ENCODE measurements around the gene TRAPPC11.

- TF ChIP-seq POLR2A (IDR thresholded peaks at IDR 0.05) (no peak), CTCF (IDR thresholded peaks at IDR 0.05) (no peak), POLR2AphosphoS5 (IDR thresholded peaks at IDR 0.05) (no peak)
These were observed 69.4 kb downstream of the TRAPPC11 start for GRCh38 chr4:183728223-183729068.

All from stomach (tissue), 4 donors.